ENCODE measurements around the gene CDC42BPA.
"Not testable (repeated sequence)": the region's sequence is repeated elsewhere in the genome, so short reads cannot be mapped to it uniquely, and the experiment has no call there.

Gene CDC42BPA

GRCh38 chr1:227132695-227133094 lies 185.6 kb downstream of the CDC42BPA start:
- DNase-seq (ENCODE audit: low spot score), result not testable (repeated sequence)

DNA sequence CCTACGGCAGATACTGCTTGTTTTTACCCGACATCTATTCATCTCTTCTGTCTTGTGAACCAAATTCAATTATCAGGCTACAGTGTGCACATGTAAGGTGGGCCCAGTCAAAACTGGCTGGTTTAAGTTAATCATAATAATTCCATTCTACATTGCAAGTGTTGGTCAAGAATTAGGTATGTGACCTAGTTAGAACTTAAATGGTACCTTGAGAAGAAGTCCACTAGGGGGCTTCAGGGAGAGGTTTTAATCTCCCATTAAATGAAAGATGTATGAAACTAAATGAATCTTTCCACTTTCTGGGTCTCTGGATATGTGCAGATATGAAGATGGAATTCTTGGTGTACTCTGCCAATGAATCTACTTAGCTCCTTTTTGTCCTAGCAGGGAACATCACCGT lies 187.1 kb downstream of the CDC42BPA start:
- peak; percentile 63 for DNase-seq (ENCODE audit: low spot score)

- no peak for DNase-seq (ENCODE audit: low spot score)
Measured at GRCh38 chr1:227127891-227128290, 190.4 kb downstream of the CDC42BPA start.

DNA sequence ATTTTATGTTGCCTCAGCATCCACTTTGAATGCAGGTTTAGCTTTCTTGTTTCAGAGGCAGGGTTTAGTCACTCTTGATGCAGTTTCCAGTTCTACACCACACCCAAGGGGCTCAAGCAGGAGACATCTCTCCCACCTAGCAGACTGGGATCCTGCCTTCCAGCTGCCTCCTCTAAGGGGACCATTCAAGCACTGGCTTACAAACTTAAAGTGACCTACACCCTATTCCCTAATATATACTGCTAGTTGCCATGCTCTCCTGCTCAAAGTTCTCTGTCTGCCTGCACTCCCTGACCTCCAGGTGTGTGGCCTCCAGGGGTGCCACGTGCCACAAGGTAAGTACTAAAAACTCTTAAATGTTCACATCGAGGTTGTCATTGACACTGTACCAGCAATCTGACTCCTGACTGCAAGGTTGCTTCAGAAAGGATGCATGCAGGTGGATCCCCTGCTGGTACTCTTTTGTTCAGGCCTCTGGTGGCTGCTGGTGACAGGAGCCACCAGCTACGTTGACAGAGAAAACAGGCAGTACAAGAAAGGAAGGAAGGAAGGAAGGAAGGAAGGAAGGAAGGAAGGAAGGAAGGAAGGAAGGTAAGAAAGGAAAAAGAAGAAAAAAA lies 192.3 kb downstream of the CDC42BPA start:
- no peak for DNase-seq (ENCODE audit: low spot score)

GRCh38 chr1:227124473-227124872 lies 193.8 kb downstream of the CDC42BPA start:
- no peak for DNase-seq (ENCODE audit: low spot score)

DNA sequence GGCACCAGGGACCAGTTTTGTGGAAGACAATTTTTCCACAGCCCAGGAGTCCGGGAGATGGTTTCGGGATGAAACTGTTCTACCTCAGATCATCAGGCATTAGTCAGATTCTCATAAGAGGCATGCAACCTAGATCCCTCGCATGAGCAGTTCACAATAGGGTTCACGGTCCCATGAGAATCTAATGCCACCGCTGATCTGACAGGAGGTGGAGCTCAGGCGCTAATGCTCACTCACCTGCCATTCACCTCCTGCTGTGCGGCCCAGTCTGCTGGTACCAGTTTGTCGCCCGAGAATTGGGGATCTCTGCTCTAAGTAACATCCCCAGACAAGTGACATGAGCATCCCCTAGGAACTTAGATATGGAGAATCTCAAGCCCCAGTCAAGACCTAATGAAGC lies 197.5 kb downstream of the CDC42BPA start:
- DNase-seq (ENCODE audit: low spot score), result no peak

GRCh38 chr1:227112538-227112937 lies 205.8 kb downstream of the CDC42BPA start:
- DNase-seq (ENCODE audit: low spot score), result no peak

DNA sequence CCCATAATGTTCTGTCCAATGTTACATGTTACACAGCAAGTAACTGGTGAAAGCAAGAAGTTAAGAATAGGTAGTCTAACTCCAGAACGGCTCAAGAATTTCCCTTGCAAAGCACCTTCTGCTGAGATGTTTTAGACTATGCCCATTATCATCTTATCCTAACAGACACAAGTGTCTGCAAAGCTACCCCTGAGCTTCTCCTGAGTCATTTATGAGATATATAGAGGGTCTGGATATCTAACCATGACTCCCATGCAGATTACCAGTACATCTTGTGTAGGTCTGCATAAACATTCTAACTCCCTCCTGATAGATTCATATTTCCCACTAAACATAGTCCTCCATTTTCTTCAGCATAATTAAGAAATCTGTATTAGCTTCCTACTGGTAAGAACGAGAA lies 206.5 kb downstream of the CDC42BPA start:
- no peak for DNase-seq (ENCODE audit: low spot score)

DNA sequence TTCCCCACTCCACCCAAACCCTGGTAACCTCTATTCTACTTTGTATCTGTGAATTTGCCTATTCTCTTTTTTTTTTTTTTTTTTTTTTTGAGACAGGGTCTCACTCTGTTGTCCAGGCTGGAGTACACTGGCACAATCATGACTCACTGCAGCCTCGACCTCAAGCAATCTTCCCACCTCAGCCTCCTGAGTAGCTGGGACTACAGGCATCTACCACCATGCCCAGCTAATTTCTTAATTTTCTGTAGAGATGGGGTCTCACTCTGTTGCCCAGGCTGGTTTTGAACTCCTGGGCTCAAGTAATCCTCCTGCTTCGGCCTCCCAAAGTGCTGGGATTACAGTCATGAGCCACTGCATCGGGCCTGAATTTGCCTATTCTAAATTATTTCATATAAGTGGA lies 213.0 kb downstream of the CDC42BPA start:
- DNase-seq (ENCODE audit: low spot score), result not testable (repeated sequence)

GRCh38 chr1:227102056-227102455 lies 216.2 kb downstream of the CDC42BPA start:
- DNase-seq (ENCODE audit: low spot score), result no peak

DNA sequence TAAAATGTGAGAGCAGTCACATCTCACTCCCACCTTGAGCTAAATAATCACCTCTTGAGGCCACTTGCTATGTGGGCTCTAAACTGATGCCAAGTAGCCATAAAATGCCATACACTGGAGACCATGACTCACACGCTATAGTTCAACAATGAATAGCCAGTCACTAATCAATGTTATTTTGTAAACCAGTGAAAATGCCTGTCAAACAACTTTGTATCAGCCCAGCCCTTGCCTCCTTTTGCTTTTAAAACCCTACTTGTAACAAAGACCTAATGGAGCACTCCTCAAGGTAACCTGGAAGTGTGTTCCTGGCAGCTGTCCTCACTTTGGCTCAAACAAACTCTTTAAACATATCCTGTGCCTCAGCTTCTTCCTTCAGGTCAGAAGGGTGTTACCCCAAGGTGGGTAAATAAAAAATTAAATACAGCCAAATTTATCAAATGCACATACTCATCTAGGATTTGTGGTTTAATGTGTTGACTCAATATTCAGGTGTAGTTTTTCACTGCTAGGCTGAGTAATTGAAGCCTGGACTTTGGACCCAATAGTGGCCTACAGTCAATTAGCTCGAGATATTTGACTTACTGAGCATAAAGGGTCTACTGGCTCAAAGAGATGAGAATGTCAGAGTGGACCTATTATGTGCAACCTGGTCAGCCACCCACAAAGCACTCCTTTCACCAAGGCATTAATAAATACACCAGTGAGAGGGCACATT lies 223.9 kb downstream of the CDC42BPA start:
- no peak for DNase-seq (ENCODE audit: low spot score)

GRCh38 chr1:227093309-227093708 lies 225.0 kb downstream of the CDC42BPA start:
- no peak for DNase-seq (ENCODE audit: low spot score)

- DNase-seq (ENCODE audit: low spot score), result no peak
Measured at GRCh38 chr1:227092069-227092468, 226.2 kb downstream of the CDC42BPA start.

GRCh38 chr1:227086636-227087035 lies 231.7 kb downstream of the CDC42BPA start:
- no peak for DNase-seq (ENCODE audit: low spot score)

- no peak for DNase-seq (ENCODE audit: low spot score)
Measured at GRCh38 chr1:227082999-227083746, 235.1 kb downstream of the CDC42BPA start.

DNA sequence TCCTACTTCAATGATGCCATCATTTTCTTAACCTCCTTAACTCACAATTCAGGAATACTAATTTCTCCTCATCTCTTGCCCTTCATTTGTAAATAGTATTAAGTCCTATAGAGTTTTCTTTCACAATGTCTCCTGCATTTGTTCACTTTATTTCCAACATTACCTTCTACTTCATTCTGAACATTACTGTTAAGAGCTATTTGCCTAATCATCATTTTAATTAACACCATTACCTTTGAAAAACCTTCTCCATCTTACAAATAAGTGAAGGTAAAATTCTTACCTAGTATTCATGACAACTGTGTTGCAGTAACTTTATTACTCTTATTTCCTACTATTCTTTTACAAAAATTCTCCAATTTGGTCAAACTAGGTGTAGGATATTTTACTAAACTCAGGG lies 240.5 kb downstream of the CDC42BPA start:
- DNase-seq (ENCODE audit: low spot score), result no peak

- no peak for DNase-seq (ENCODE audit: low spot score)
Measured at GRCh38 chr1:227073786-227074185, 244.5 kb downstream of the CDC42BPA start.

- no peak for DNase-seq (ENCODE audit: low spot score)
Measured at GRCh38 chr1:227072991-227073390, 245.3 kb downstream of the CDC42BPA start.

DNA sequence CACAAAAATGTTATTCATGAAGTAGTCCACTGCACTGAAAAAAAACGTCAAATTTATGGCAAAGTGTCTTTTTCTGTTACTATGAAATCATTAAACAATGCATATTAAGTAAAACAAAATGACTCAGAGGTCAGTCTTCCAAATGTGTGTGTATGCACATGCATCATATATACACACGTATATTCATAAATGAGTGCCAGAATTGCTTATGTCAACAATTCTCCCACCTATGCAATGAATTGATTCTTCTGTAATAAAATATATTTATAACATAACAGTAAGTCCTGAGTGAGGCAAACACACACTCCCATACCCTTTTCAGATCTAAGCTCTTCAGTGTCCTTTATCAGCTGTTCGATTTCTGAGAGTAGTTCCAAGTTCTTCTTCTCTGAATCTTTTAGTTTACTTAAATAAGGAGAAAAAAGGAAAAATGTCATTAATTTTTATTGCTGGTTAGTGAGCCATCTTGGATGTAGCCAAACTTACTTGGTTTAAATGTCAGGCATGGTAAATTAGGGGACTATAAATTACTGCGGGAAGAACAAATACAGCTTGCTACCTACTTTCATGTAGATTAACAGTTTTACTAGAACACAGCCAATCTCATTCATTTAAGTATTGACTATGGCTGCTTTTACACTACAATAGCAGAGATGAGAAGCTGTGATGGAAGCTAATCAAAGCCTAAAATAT lies 246.3 kb downstream of the CDC42BPA start:
- peak; percentile 9 for DNase-seq (ENCODE audit: low spot score)

- peak; percentile 32 for DNase-seq (ENCODE audit: low spot score)
Measured at GRCh38 chr1:227070638-227071285, 247.5 kb downstream of the CDC42BPA start.

DNA sequence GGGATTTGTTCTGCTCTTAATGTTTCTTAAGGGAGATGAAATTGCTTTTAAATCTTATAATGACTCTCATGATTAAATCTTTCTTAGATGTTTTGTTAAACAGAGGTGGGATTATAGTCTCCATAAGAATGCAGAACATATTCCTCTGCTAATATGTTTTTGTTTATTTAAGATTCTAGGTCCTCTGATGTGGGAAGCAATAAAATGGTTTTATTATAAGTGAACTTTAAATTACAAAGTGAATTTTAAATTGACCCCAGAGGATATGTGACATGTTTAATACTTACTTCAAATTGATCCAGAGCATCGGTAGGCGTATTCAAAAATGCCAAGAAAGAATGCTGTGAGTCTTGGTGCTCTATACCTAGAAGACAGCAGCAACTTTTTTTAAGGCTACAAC lies 248.8 kb downstream of the CDC42BPA start:
- no peak for DNase-seq (ENCODE audit: low spot score)

GRCh38 chr1:227068883-227069282 lies 249.4 kb downstream of the CDC42BPA start:
- DNase-seq (ENCODE audit: low spot score), result no peak
